Thymus (tissue), 11 donors: ENCODE results near the gene FAM124A. TPM values are rescaled to one million over a fixed set of nuclear protein-coding genes. Genes with fewer than 3 reads are reported as not detected.

Experiments used
- DNase-seq, 9 donors: peaks; one replicate each; pipeline ENCODE4 v3.0.0-alpha.2; 2013; ENCODE audit warnings: low spot score in 9 of 9, low read depth in 6 of 9, missing footprints in 1 of 9
- H3K27ac ChIP-seq, 2 donors: one replicate each; pipeline ENCODE4 v1.5.1; 2013; ENCODE audit warnings: control low read depth in 1 of 2, low read depth in 1 of 2, low read length in 1 of 2, mild to moderate bottlenecking in 1 of 2, moderate library complexity in 1 of 2
- H3K27me3 ChIP-seq, 2 donors: one replicate each; pipeline ENCODE4 v1.5.1; 2013; ENCODE audit warnings: low read length in 1 of 2; ENCODE audit not compliant: control insufficient read depth in 2 of 2, insufficient read depth in 1 of 2
- H3K36me3 ChIP-seq, 2 donors: one replicate each; pipeline ENCODE4 v1.5.1; 2013; ENCODE audit warnings: low read length in 1 of 2, mild to moderate bottlenecking in 1 of 2, moderate library complexity in 1 of 2; ENCODE audit not compliant: control insufficient read depth in 2 of 2, insufficient read depth in 2 of 2
- H3K4me1 ChIP-seq, 2 donors: one replicate each; pipeline ENCODE4 v1.5.1; 2013; ENCODE audit warnings: low read length in 2 of 2; ENCODE audit not compliant: control insufficient read depth in 2 of 2, insufficient read depth in 2 of 2
- H3K4me3 ChIP-seq, 2 donors: one replicate each; pipeline ENCODE4 v1.5.1; 2013; ENCODE audit warnings: low read length in 2 of 2, control low read depth in 1 of 2, mild to moderate bottlenecking in 1 of 2
- H3K9me3 ChIP-seq, 2 donors: one replicate each; pipeline ENCODE4 v1.5.1; 2013; ENCODE audit warnings: low read length in 1 of 2, mild to moderate bottlenecking in 1 of 2; ENCODE audit not compliant: control insufficient read depth in 2 of 2, insufficient read depth in 1 of 2
- WGBS: extraction: QIAGEN DNeasy Blood & Tissue Kit; methylation state at CpG from one replicate; pipeline ENCODE4 v1.1.7; 2013; 5-methylcytosine and 5-hydroxymethylcytosine counted together
- polyA plus RNA-seq: library from polyadenylated mRNA; stranded (reverse); fragments of 200-250 nt; gene quantifications from one replicate; pipeline ENCODE4 v1.2.3, GENCODE V29; 2013
- total RNA-seq: library from RNA; stranded (reverse); fragments of 120-200 nt; gene quantifications from one replicate; pipeline ENCODE4 v1.2.4, GENCODE V29; 2013
- donor health status: healthy.

The FAM124A gene
- total and polyA plus RNA-seq, 2 donors: 3.0 to 5.2 TPM

- DNase-seq: peak in 1 of 9 donors; percentile 16
- no peaks in the 10 kb centered on the region for H3K36me3 ChIP-seq
- H3K27ac ChIP-seq: peak overlapping the region in 1 of 2 donors; percentile 48
- H3K9me3 ChIP-seq: no peaks in the 10 kb centered on the region
- H3K4me1 ChIP-seq: peaks cover 0 to 10% of the 10 kb centered on the region in 2 donors
- H3K4me3 ChIP-seq: no peak overlapping the region
- 95% methylated on average over 4 of the region's 4 CpGs for whole genome bisulfite sequencing
- peaks cover 0 to 6% of the 10 kb centered on the region in 2 donors for H3K27me3 ChIP-seq
Measured at GRCh38 chr13:51249770-51250741, 27.9 kb downstream of the FAM124A start.

GRCh38 chr13:51251480-51251879 is 29.3 kb downstream of the FAM124A start:
- no peaks in the 10 kb centered on the region for H3K9me3 ChIP-seq
- peaks cover 0 to 6% of the 10 kb centered on the region in 2 donors for H3K27me3 ChIP-seq
- no peak overlapping the region for H3K27ac ChIP-seq
- H3K36me3 ChIP-seq: no peaks in the 10 kb centered on the region
- 93% methylated on average over 31 of the region's 31 CpGs for WGBS
- H3K4me1 ChIP-seq: peaks cover 0 to 10% of the 10 kb centered on the region in 2 donors
- no peak overlapping the region for H3K4me3 ChIP-seq
- no peak for DNase-seq

GRCh38 chr13:51252954-51253532 is 30.8 kb downstream of the FAM124A start:
- no peaks in the 10 kb centered on the region for H3K9me3 ChIP-seq
- H3K4me1 ChIP-seq: peaks cover 0 to 7% of the 10 kb centered on the region in 2 donors
- no peaks in the 10 kb centered on the region for H3K36me3 ChIP-seq
- peak in 1 of 9 donors; percentile 20 for DNase-seq
- H3K4me3 ChIP-seq: no peak overlapping the region
- no peaks in the 10 kb centered on the region for H3K27me3 ChIP-seq
- H3K27ac ChIP-seq: peak overlapping the region in 1 of 2 donors; percentile 7
- WGBS: 81% methylated on average over 4 of the region's 4 CpGs

GRCh38 chr13:51255556-51255955 is 33.4 kb downstream of the FAM124A start:
- Histone ChIP-seq H3K27ac (no peak overlapping the region), H3K4me3 (no peak overlapping the region), H3K36me3 (no peaks in the 10 kb centered on the region), H3K27me3 (no peaks in the 10 kb centered on the region), H3K4me1 (peaks cover 0 to 5% of the 10 kb centered on the region in 2 donors), H3K9me3 (no peaks in the 10 kb centered on the region)
- WGBS: 100% methylated on average over 1 of the region's 1 CpG
- DNase-seq: no peak

- WGBS: 95% methylated on average over 2 of the region's 2 CpGs
- Histone ChIP-seq H3K27me3 (no peaks in the 10 kb centered on the region), H3K4me3 (no peak overlapping the region), H3K36me3 (no peaks in the 10 kb centered on the region), H3K9me3 (no peaks in the 10 kb centered on the region), H3K27ac (no peak overlapping the region), H3K4me1 (peaks cover 0 to 3% of the 10 kb centered on the region in 2 donors)
- DNase-seq: no peak
Measured at GRCh38 chr13:51257187-51257586, 35.0 kb downstream of the FAM124A start.

GRCh38 chr13:51258612-51259548 is 36.7 kb downstream of the FAM124A start:
- H3K27ac ChIP-seq: no peak overlapping the region
- H3K27me3 ChIP-seq: no peaks in the 10 kb centered on the region
- no peaks in the 10 kb centered on the region for H3K36me3 ChIP-seq
- no peaks in the 10 kb centered on the region for H3K4me1 ChIP-seq
- H3K4me3 ChIP-seq: no peak overlapping the region
- H3K9me3 ChIP-seq: no peaks in the 10 kb centered on the region
- WGBS: 97% methylated on average over 27 of the region's 27 CpGs
- no peak for DNase-seq

- Histone ChIP-seq H3K9me3 (no peaks in the 10 kb centered on the region), H3K36me3 (no peaks in the 10 kb centered on the region), H3K4me1 (no peaks in the 10 kb centered on the region), H3K27ac (no peak overlapping the region), H3K27me3 (no peaks in the 10 kb centered on the region), H3K4me3 (no peak overlapping the region)
- 97% methylated on average over 4 of the region's 4 CpGs for WGBS
- no peak for DNase-seq
Measured at GRCh38 chr13:51260154-51260553, 38.0 kb downstream of the FAM124A start.

GRCh38 chr13:51261610-51262249 is 39.5 kb downstream of the FAM124A start:
- no peak for DNase-seq
- Histone ChIP-seq H3K9me3 (no peaks in the 10 kb centered on the region), H3K4me1 (no peaks in the 10 kb centered on the region), H3K27ac (no peak overlapping the region), H3K4me3 (no peak overlapping the region), H3K36me3 (no peaks in the 10 kb centered on the region), H3K27me3 (no peaks in the 10 kb centered on the region)
- WGBS: 94% methylated on average over 5 of the region's 5 CpGs
